ENCODE measurements around the gene MYO1D.

- TF ChIP-seq CTCF (IDR thresholded peaks at IDR 0.05) (no peak), TEAD4 (CRISPR knock-in tag; IDR thresholded peaks at IDR 0.05) (no peak), NFATC4 (CRISPR knock-in tag; IDR thresholded peaks at IDR 0.05) (no peak), ATF1 (CRISPR knock-in tag; IDR thresholded peaks at IDR 0.05) (no peak), CREB1 (CRISPR knock-in tag; IDR thresholded peaks at IDR 0.05) (no peak)
Observed at GRCh38 chr17:32503251-32504165, 373.4 kb downstream of the MYO1D start.
